NCI-H1436 treated with DMSO at 0.1 percent for 48 hours (cell line): Measurements from ENCODE around the gene VKORC1L1.
"Not testable (repeated sequence)": the region's sequence is repeated elsewhere in the genome, so short reads cannot be mapped to it uniquely, and the experiment has no call there.

ENCODE experiments used
- DNase-seq: peaks from one replicate; lab custom pipeline; 2025; lab: John Stamatoyannopoulos, UW

VKORC1L1 gene

GRCh38 chr7:65978891-65979582 is 106.2 kb downstream of the VKORC1L1 start:
- no peak for DNase-seq

DNA sequence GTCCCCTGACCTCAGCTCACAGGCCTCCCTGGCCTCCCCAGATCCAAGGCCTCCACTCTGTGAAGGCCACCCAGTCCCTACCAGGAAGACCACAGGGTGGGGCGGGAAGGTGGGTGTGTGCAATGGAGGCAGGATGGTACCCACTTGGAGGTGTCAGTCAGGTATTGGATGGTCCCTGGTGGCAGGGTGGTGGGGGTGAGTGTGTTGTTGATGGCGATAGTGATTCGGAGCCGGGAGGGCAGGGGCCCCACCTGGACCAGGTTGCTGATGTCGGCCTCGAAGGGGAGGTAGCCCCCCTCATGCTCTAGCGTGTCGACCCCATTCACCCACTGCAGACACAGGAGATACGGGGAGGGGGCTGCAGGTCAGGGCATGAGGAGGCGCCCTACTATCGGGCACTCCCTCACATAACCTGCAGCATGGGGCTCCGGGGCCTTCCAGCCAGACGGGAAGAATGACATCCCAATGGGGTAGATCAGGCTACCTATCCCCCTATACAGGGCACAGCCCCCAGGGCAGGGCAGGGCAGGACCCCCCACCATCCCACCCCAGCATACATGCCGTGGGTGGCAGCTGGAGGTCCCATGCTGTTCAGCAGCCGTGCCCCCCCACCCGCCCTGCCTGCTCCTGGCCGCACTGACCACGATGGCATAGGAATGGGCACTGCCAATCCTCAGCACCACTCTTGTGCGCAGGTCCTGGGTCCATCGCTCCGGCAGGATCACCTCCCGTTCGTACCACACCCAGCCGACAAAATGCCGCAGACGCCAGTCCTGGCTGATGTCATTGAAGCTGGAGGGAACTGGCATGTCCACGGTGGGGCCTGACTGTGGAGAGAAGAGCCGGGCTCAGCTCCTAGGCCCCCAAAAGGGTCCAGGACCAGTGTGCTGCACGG is 107.0 kb downstream of the VKORC1L1 start:
- no peak for DNase-seq

DNA sequence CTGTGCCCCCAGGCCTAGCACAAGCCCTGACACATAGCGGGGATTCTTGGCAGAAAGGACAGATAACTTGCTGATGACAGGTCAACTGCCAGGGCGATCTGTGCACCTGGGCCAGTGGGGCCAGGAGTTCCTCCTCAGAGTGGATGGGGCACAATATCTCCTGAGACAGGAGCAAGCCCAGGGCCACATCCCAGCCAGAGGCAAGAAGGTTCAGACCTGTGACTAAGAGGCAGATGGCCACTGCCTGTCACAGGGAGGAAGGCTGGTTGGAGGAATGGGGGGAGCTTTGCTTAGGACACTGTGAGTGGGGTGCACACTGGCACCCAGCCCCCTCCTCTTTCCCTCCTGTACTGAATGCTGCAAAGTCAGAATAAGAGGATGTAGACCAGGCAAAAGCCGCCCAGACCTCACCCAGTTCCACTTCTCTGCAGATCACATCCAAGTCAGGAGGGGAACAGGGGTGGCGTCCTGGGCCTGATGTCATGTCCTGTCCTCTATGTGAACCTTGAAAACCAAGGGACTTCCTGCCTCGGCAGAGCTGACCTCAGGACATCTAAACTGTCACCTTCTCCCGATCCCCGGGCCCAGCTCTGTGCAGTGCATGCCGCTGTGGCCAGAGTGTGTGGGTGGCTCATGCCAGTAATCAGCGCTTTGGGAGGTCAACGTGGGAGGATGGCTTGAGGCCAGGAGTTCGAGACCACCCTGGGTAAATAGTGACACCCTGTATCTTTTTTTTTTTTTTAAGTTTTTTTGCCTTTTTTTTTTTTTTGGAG is 107.8 kb downstream of the VKORC1L1 start:
- DNase-seq: no peak

- DNase-seq: peak; percentile 24
These were observed 109.3 kb downstream of the VKORC1L1 start, which contains the start of gene GUSB for GRCh38 chr7:65981965-65982792. Gene GUSB (minus strand): TSS chr7:65982213. CDS start chr7:65982183, 30 bp downstream.

DNA sequence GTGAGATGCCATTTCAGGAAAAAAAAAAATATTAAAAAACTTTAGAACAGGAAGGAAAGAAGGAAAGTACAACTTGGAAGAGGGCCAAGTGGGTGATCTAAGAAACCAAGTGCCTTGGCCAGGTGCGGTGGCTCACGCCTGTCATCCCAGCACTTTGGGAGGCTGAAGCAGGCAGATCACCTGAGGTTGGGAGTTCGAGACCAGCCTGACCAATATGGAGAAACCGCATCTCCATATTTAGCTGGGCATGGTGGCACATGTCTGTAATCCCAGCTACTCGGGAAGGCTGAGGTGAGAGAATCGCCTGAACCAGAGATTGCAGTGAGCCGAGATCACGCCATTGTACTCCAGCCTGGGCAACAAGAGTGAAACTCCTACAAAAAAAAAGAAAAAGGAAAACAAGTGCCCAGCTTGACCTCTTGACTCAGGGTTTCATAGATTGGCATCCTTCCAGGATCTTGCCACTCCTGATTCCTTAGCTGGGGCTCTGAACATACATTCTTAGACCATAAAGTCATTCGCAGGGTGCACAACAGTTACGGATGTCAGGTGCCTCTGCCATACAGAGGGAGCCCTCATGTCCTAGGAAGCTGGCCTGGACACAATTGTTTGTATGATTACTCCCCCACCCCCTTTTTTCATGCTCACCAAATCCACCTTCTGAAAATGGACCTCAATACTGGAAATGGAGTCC is 111.2 kb downstream of the VKORC1L1 start:
- no peak for DNase-seq

GRCh38 chr7:65988084-65988483 is 115.2 kb downstream of the VKORC1L1 start:
- DNase-seq: no peak

- DNase-seq: not testable (repeated sequence)
These were observed 115.6 kb downstream of the VKORC1L1 start for GRCh38 chr7:65988503-65988902.

DNA sequence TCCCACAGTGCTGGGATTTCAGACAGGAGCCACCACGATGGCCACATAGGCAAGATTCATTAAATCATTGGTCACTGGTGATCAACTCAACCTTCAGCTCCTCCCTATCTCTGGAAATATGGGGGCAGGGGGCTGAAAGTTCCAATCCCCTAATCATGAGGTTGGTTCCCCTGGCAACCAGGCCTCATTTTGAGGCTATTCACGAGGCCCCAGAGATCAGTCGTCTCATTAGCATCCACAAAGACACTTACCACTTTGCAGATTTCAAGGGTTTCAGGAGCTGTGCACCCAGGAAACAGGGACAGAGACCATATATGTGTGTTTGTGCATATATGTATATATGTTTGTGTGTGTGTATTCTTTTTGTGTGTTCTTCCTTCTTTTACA is 116.8 kb downstream of the VKORC1L1 start:
- no peak for DNase-seq

DNA sequence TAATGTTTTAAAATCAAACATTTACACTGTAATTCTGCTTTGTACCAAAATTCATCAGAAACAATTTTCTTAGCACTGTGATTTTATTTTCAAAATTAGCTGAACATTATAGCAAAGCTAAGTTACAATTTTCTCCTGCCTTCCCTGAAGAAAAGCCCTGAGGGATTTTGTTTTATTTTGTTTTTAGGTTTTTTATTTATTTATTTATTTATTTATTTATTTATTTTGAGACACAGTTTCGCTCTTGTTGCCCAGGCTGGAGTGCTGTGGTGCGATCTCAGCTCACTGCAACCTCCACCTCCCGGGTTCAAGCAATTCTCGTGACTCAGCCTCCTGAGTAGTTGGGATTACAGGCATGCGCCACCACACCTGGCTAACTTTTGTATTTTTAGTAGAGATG is 119.0 kb downstream of the VKORC1L1 start:
- DNase-seq: not testable (repeated sequence)

GRCh38 chr7:65992526-65992925 is 119.7 kb downstream of the VKORC1L1 start:
- no peak for DNase-seq

GRCh38 chr7:65994984-65995383 is 122.1 kb downstream of the VKORC1L1 start:
- DNase-seq: not testable (repeated sequence)

DNA sequence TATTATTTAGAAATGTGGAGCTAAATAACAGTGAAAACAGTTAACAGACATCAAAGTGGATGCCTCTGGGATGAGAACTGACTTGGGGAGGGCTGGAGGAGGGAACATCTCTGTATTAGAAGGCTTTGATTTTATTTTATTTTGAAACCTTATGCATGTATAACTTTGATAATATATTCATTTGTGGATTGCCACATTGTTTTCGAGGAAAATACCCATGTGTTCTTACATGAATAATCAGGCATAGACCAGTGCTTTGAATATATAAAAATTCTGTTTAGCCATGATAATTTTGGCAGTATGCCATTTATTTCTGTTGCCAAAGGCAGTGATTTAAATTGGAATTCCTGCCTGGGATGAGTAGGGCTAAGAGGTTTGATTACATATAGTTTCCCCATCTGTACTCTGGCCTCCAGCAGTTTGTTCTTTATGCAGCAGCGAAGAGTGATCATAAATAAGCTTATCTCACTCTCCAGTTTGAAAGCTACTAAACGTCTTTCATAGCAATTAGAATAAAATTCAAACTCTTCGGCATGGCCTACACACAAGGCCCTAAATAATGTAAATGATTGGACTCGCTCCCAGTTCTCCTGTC is 128.0 kb downstream of the VKORC1L1 start:
- DNase-seq: not testable (repeated sequence)

DNA sequence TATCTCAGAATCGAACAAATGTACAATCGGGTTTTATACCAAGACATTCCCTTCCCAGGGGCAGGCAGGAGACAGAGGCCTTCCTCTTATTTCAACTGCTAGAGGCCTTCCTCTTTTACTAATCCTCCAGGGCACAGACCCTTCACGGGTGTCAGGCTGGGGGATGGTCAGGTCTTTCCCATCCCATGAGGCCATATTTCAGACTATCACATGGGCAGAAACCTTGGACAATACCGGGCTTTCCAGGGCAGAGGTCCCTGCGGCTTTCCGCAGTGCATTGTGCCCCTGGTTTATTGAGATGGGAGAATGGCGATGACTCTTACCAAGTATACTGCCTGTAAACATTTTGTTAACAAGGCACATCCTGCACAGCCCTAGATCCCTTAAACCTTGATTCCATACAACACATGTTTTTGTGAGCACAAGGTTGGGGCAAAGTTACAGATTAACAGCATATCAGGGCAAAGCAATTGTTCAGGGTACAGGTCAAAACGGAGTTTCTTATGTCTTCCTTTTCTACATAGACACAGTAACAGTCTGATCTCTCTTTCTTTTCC is 132.3 kb downstream of the VKORC1L1 start:
- not testable (repeated sequence) for DNase-seq

DNA sequence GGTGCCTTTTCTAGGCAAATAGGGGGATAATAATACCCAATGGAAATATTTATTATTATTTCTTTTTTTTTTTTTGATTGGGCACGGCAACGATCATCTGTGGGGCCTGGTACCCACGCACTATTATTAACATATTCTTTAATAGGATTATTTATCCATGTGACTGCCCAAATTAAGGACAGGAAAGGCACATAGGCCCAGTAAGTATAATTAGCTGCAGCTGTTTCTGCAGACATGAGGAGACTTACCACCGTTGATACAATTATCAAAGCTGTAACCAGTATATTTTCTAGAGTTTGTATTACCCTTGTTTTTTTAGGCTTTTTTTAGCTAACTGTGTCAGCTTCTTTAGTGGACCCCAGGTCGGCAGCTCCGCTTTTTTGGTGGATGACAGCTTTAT is 134.4 kb downstream of the VKORC1L1 start:
- DNase-seq: no peak
